H1 (cell line): ENCODE measurements around the gene BPIFB2. TPM values are rescaled to one million over a fixed set of nuclear protein-coding genes. Genes with fewer than 3 reads are reported as not detected.

Source experiments
- CTCF ChIA-PET: fragments of 300-600 bp; sonication (Branson Sonifier 250); formaldehyde crosslinking; loops from one replicate; lab custom pipeline; 2021; ENCODE audit not compliant: partially characterized antibody; lab: Charles Lee
- POLR2A ChIA-PET: fragments of 300-600 bp; sonication (Branson Sonifier 250); formaldehyde crosslinking; loops from one replicate; lab custom pipeline; 2021; ENCODE audit warnings: inconsistent platforms; ENCODE audit not compliant: partially characterized antibody; lab: Charles Lee
- DNase-seq, 2 experiments: peaks; one replicate each; pipeline versions ENCODE4 v3.0.0 to v3.0.0-alpha.2; 2010 to 2022; ENCODE audit warnings: low spot score in 2 of 2, low read depth in 1 of 2, mixed read lengths in 1 of 2
- FAIRE-seq: peaks from 2 replicates; lab custom pipeline; 2011; peaks lifted over from hg19 to GRCh38; lab: Jason Lieb, UNC
- H2AFZ ChIP-seq: 2 replicates; pipeline ENCODE4 v1.8.1; 2012; ENCODE audit warnings: low read length, inconsistent platforms
- H2AK5ac ChIP-seq: 2 replicates; pipeline ENCODE4 v1.6.1; 2013; ENCODE audit warnings: low read depth, low read length
- H2BK120ac ChIP-seq: replicated peaks from 2 replicates; pipeline ENCODE3; 2013; ENCODE audit warnings: low read depth, low read length, inconsistent platforms
- H2BK12ac ChIP-seq: 2 replicates; pipeline ENCODE4 v1.6.1; 2013; ENCODE audit warnings: low read depth, low read length
- H2BK15ac ChIP-seq: 2 replicates; pipeline ENCODE4 v1.6.1; 2013; ENCODE audit warnings: low read length
- H2BK20ac ChIP-seq: 2 replicates; pipeline ENCODE4 v1.6.1; 2013; ENCODE audit warnings: low read length
- H2BK5ac ChIP-seq: 2 replicates; pipeline ENCODE4 v1.6.1; 2013; ENCODE audit warnings: low read depth, low read length
- H3K14ac ChIP-seq: 2 replicates; pipeline ENCODE4 v1.6.1; 2013; ENCODE audit warnings: inconsistent platforms; ENCODE audit not compliant: insufficient read length
- H3K18ac ChIP-seq: 2 replicates; pipeline ENCODE4 v1.6.1; 2013; ENCODE audit warnings: low read length; ENCODE audit errors: extremely low read depth
- H3K23ac ChIP-seq: 2 replicates; pipeline ENCODE4 v1.6.1; 2013; ENCODE audit warnings: inconsistent platforms; ENCODE audit not compliant: insufficient read length
- H3K23me2 ChIP-seq: 2 replicates; pipeline ENCODE4 v1.6.1; 2013; ENCODE audit warnings: low read depth, low read length
- H3K27ac ChIP-seq: 2 replicates; pipeline ENCODE4 v1.6.1; 2011; ENCODE audit warnings: low read depth, low read length, inconsistent platforms
- H3K27me3 ChIP-seq, 4 experiments: replicated peaks in 1 of 4; 1 replicate in 1 of 4; 2 replicates in 3 of 4; pipeline versions ENCODE4 v1.6.1 to v1.8.1; 2011 to 2013; ENCODE audit warnings: low read length in 3 of 4, mild to moderate bottlenecking in 3 of 4, inconsistent platforms in 2 of 4, mixed read lengths in 2 of 4, moderate library complexity in 1 of 4; ENCODE audit not compliant: control insufficient read depth in 3 of 4, insufficient read depth in 3 of 4; ENCODE audit errors: extremely low read depth in 1 of 4
- H3K36me3 ChIP-seq, 4 experiments: 2 replicates each; pipeline versions ENCODE4 v1.6.1 to v1.8.1; 2011 to 2013; ENCODE audit warnings: mild to moderate bottlenecking in 4 of 4, low read length in 3 of 4, moderate library complexity in 2 of 4, control low read depth in 1 of 4, inconsistent platforms in 1 of 4; ENCODE audit not compliant: insufficient read depth in 4 of 4, control insufficient read depth in 2 of 4
- H3K4ac ChIP-seq: replicated peaks from 2 replicates; pipeline ENCODE3; 2013; ENCODE audit warnings: low read length, low read depth, mixed read lengths, inconsistent platforms; ENCODE audit not compliant: insufficient read length
- H3K4me1 ChIP-seq, 4 experiments: replicated peaks in 1 of 4; 1 replicate in 1 of 4; 2 replicates in 3 of 4; pipeline versions ENCODE4 v1.6.1 to v1.8.1; 2011 to 2013; ENCODE audit warnings: low read length in 3 of 4, inconsistent platforms in 2 of 4, mixed read lengths in 1 of 4; ENCODE audit not compliant: insufficient read depth in 4 of 4, control insufficient read depth in 3 of 4
- H3K4me2 ChIP-seq, 2 experiments: 2 replicates each; pipeline versions ENCODE4 v1.6.1 to v1.8.1; 2011 to 2013; ENCODE audit warnings: low read depth in 2 of 2, low read length in 2 of 2, control low read depth in 1 of 2, inconsistent platforms in 1 of 2, mild to moderate bottlenecking in 1 of 2; ENCODE audit not compliant: insufficient read depth in 1 of 2
- H3K4me3 ChIP-seq, 4 experiments: fragments of 200-600, 300-600 bp in 1 of 4; sonication (generic), shearing (Covaris generic), sonication (Bioruptor Twin) in 1 of 4; 2 replicates each; pipeline versions ENCODE4 v1.5.1 to v1.8.1; 2011 to 2016; ENCODE audit warnings: low read length in 4 of 4, low read depth in 3 of 4, control low read depth in 2 of 4, inconsistent platforms in 2 of 4, mild to moderate bottlenecking in 2 of 4, mixed read lengths in 1 of 4, moderate library complexity in 1 of 4; ENCODE audit not compliant: insufficient read depth in 2 of 4; ENCODE audit errors: extremely low read depth in 1 of 4
- H3K56ac ChIP-seq: replicated peaks from 2 replicates; pipeline ENCODE3; 2013; ENCODE audit warnings: low read depth, mild to moderate bottlenecking, mixed read lengths, low read length, inconsistent platforms; ENCODE audit not compliant: insufficient read length
- H3K79me1 ChIP-seq: 2 replicates; pipeline ENCODE4 v1.6.1; 2013; ENCODE audit warnings: low read depth, low read length, control low read depth
- H3K79me2 ChIP-seq, 2 experiments: 2 replicates each; pipeline versions ENCODE4 v1.6.1 to v1.8.1; 2012 to 2013; ENCODE audit warnings: low read length in 2 of 2, mild to moderate bottlenecking in 2 of 2, inconsistent platforms in 1 of 2; ENCODE audit not compliant: insufficient read depth in 2 of 2, control insufficient read depth in 1 of 2
- H3K9ac ChIP-seq, 4 experiments: replicated peaks in 1 of 4; 1 replicate in 1 of 4; 2 replicates in 3 of 4; pipeline versions ENCODE4 v1.6.1 to v1.8.1; 2011 to 2013; ENCODE audit warnings: low read depth in 3 of 4, low read length in 3 of 4, control low read depth in 2 of 4, mild to moderate bottlenecking in 2 of 4, moderate library complexity in 2 of 4, inconsistent platforms in 1 of 4; ENCODE audit errors: extremely low read depth in 1 of 4
- H3K9me3 ChIP-seq, 2 experiments: 2 replicates each; pipeline versions ENCODE4 v1.6.1 to v1.8.1; 2012 to 2013; ENCODE audit warnings: mild to moderate bottlenecking in 2 of 2, moderate library complexity in 2 of 2, control low read depth in 1 of 2, inconsistent platforms in 1 of 2, low read depth in 1 of 2, low read length in 1 of 2, mixed read lengths in 1 of 2; ENCODE audit not compliant: insufficient read depth in 2 of 2
- H4K20me1 ChIP-seq, 2 experiments: replicated peaks in 1 of 2; 2 replicates each; pipeline versions ENCODE3 to v1.8.1; 2011 to 2013; ENCODE audit warnings: inconsistent platforms in 2 of 2, low read length in 2 of 2, mild to moderate bottlenecking in 1 of 2; ENCODE audit not compliant: insufficient read depth in 2 of 2, control insufficient read depth in 1 of 2
- H4K5ac ChIP-seq: 2 replicates; pipeline ENCODE4 v1.6.1; 2013; ENCODE audit warnings: low read length, low read depth, mixed read lengths, inconsistent platforms; ENCODE audit not compliant: insufficient read length
- H4K8ac ChIP-seq: 2 replicates; pipeline ENCODE4 v1.8.0; 2013; ENCODE audit warnings: mild to moderate bottlenecking, moderate library complexity, low read length, inconsistent platforms; ENCODE audit not compliant: insufficient read depth; ENCODE audit errors: extremely low read depth
- H4K91ac ChIP-seq: replicated peaks from 2 replicates; pipeline ENCODE3; 2013; ENCODE audit warnings: low read length, mixed read lengths, inconsistent platforms; ENCODE audit not compliant: insufficient read length
- JUND ChIP-seq: IDR thresholded peaks from 2 replicates; pipeline ENCODE4 v1.6.1; 2011; ENCODE audit warnings: mild to moderate bottlenecking, improper control_type of control experiment, low read length
- NRF1 ChIP-seq: IDR thresholded peaks from 2 replicates; pipeline ENCODE4 v1.6.1; 2011; ENCODE audit warnings: mild to moderate bottlenecking, low read depth, low read length, improper control_type of control experiment
- TAF7 ChIP-seq: optimal IDR thresholded peaks from 2 replicates; pipeline ENCODE3; 2011; ENCODE audit warnings: low read depth, mild to moderate bottlenecking, inconsistent platforms, low read length, moderate library complexity, borderline replicate concordance
- WGBS, 2 experiments: shearing (Covaris generic) in 1 of 2; methylation state at CpG; one replicate each; pipeline versions ENCODE4 v1.1.6 to v1.1.7; 2013 to 2015; ENCODE audit warnings: low lambda C conversion rate in 2 of 2, mixed read lengths in 2 of 2, inconsistent platforms in 1 of 2, low coverage in 1 of 2, missing lambda C conversion rate in 1 of 2; ENCODE audit not compliant: insufficient replicate concordance in 2 of 2, insufficient coverage in 1 of 2, insufficient read length in 1 of 2; ENCODE audit errors: extremely low coverage in 1 of 2, missing lambda C conversion rate in 1 of 2; 5-methylcytosine and 5-hydroxymethylcytosine counted together
- polyA plus RNA-seq, 7 experiments: library from polyadenylated mRNA; depleted of rRNA in 3 of 7; stranded (reverse) in 5 of 7; unstranded in 2 of 7; fragments of >200 nt in 5 of 7; fragments of 200-250 nt in 2 of 7; gene quantifications; 1 replicate in 5 of 7; 2 replicates in 1 of 7; 4 replicates in 1 of 7; pipeline versions ENCODE4 v1.2.1 to v1.2.3, GENCODE V29; 2011 to 2013; ENCODE audit warnings: missing spikeins in 2 of 7, mixed read lengths in 2 of 7
- total RNA-seq: library from RNA; stranded (reverse); fragmentation: NEBNext Ultra II Directional; extraction: Animal tissue kit (Norgen Biotek cat#: 25700); gene quantifications from 2 replicates; pipeline ENCODE4 v1.2.1, GENCODE V29; 2021

BPIFB2 gene
- total and polyA plus RNA-seq, 2 of the 8 experiments (the other 6 are each of a cell fraction or from before 2014, with no cell fraction given), result not detected

- 83% methylated on average over 7 of the region's 7 CpGs; no CpG with 5 or more reads in 1 of the 2 experiments for WGBS, 2 experiments
- no peak for FAIRE-seq
- no peak overlapping the region for H2BK15ac ChIP-seq
- H3K56ac ChIP-seq, result no peak overlapping the region
- CTCF ChIA-PET, result interaction anchor here (1.6 to 11.8 kb wide), 3 partner anchors 13 to 79 kb away, joined by 3 to 86 read pairs (median 6); partner anchors contain the start of genes BPIFB2 and SUN5
- no peak overlapping the region for H2AFZ ChIP-seq
- H4K5ac ChIP-seq, result no peak overlapping the region
- no peak overlapping the region for H3K4ac ChIP-seq
- H3K9me3 ChIP-seq, result no peaks in the 10 kb centered on the region
- no peak overlapping the region for H3K9ac ChIP-seq
- H3K23ac ChIP-seq, result no peak overlapping the region
- H2BK12ac ChIP-seq, result no peak overlapping the region
- no peak overlapping the region for H2BK120ac ChIP-seq
- POLR2A ChIA-PET, result interaction anchor here (1.3 kb wide), 1 partner anchor 17 kb away, joined by 5 read pairs; no protein-coding TSS in a partner anchor
- no peak overlapping the region for H2BK20ac ChIP-seq
- no peak overlapping the region for H4K91ac ChIP-seq
- H3K4me2 ChIP-seq, result no peak overlapping the region
- H3K14ac ChIP-seq, result no peak overlapping the region
- no peak overlapping the region for H3K27ac ChIP-seq
- DNase-seq, result no peak
- peaks cover 0 to 11% (median 0%) of the 10 kb centered on the region in 4 experiments; a peak in 1 of 7 replicates for H3K4me1 ChIP-seq
- no peaks in the 10 kb centered on the region for H3K36me3 ChIP-seq
- no peak overlapping the region for H3K18ac ChIP-seq
- no peaks in the 10 kb centered on the region for H3K27me3 ChIP-seq
- no peak overlapping the region for H3K4me3 ChIP-seq
- TF ChIP-seq JUND (no peak), NRF1 (no peak), TAF7 (no peak)
- peaks cover 0 to 2% of the 10 kb centered on the region in 2 experiments for H4K20me1 ChIP-seq
- no peak overlapping the region for H4K8ac ChIP-seq
- no peaks in the 10 kb centered on the region for H3K23me2 ChIP-seq
- H3K79me1 ChIP-seq, result no peaks in the 10 kb centered on the region
- no peak overlapping the region for H2AK5ac ChIP-seq
- H2BK5ac ChIP-seq, result no peak overlapping the region
- no peaks in the 10 kb centered on the region for H3K79me2 ChIP-seq
Observed at GRCh38 chr20:33016581-33017109, 9.1 kb downstream of the BPIFB2 start.
